PFSK-1 (cell line): ENCODE results near the gene TBC1D2.

ENCODE experiments used
- FOXP2 ChIP-seq: optimal IDR thresholded peaks from 2 replicates; pipeline ENCODE3; 2011; ENCODE audit warnings: borderline replicate concordance, control low read depth, inconsistent platforms; ENCODE audit not compliant: insufficient read depth; ENCODE audit errors: extremely low read length, extremely low read depth
- POLR2AphosphoS5 ChIP-seq: IDR thresholded peaks from 2 replicates; pipeline ENCODE4 v1.6.1; 2012; ENCODE audit warnings: low read depth, mild to moderate bottlenecking, control low read depth, low read length, moderate library complexity
- SIN3A ChIP-seq: IDR thresholded peaks from 2 replicates; pipeline ENCODE4 v1.6.1; 2012; ENCODE audit warnings: mild to moderate bottlenecking, low read length, moderate library complexity, borderline replicate concordance; ENCODE audit not compliant: insufficient read depth
- TAF1 ChIP-seq: IDR thresholded peaks from 2 replicates; pipeline ENCODE4 v1.6.1; 2012; ENCODE audit warnings: low read length, control low read depth, borderline replicate concordance; ENCODE audit not compliant: insufficient read depth
- TF ChIP-seq, protein P1 (sequence below), 2 experiments: IDR thresholded peaks; 2 replicates each; pipeline versions ENCODE4 v1.6.1 to v1.8.0; 2011 to 2012; ENCODE audit warnings: low read depth in 2 of 2, low read length in 2 of 2, control low read depth in 1 of 2, inconsistent platforms in 1 of 2, mild to moderate bottlenecking in 1 of 2, moderate library complexity in 1 of 2; ENCODE audit not compliant: insufficient read depth in 1 of 2

TBC1D2 gene

DNA sequence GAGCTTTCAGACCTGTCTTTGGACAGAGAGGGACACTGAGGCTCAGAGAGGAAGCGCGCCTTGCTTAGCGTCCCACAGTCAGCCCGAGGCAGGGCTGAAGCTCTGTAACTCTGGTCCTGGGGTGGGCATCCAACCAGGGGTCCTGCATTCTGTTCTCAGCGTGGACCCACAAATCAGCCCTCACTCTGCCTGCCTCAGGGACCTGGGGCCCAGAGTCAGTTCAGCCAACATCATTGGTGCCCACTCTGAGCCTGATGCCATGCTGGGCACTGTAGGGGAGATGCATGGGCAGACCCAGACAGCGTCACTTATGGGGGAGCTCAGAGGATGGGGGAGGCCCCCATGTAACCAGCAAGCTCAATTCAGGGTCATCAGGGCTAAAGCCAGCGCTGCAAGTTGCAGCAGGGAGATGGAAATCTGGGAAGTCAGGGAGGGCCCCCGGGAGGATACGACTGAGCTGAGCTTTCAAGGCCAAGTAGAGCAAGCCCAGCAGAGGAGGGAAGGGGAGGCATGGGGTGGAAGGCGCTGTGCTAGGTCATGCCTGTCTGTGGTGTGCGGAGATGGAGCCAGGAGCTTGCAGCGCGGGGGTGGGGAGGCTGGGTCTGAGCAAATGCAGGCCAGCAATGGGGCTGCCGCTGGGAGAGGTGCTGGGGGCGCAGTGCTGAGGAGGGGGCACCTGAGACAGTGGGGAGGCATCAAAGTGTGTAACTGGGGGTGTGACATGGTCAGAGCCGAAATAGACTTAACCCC lies 84.1 kb downstream of the TBC1D2 start:
- TF ChIP-seq POLR2AphosphoS5: no peak
- TF ChIP-seq TAF1: no peak
- no peak for TF ChIP-seq FOXP2
- TF ChIP-seq SIN3A: no peak
- TF ChIP-seq, protein P1, sequence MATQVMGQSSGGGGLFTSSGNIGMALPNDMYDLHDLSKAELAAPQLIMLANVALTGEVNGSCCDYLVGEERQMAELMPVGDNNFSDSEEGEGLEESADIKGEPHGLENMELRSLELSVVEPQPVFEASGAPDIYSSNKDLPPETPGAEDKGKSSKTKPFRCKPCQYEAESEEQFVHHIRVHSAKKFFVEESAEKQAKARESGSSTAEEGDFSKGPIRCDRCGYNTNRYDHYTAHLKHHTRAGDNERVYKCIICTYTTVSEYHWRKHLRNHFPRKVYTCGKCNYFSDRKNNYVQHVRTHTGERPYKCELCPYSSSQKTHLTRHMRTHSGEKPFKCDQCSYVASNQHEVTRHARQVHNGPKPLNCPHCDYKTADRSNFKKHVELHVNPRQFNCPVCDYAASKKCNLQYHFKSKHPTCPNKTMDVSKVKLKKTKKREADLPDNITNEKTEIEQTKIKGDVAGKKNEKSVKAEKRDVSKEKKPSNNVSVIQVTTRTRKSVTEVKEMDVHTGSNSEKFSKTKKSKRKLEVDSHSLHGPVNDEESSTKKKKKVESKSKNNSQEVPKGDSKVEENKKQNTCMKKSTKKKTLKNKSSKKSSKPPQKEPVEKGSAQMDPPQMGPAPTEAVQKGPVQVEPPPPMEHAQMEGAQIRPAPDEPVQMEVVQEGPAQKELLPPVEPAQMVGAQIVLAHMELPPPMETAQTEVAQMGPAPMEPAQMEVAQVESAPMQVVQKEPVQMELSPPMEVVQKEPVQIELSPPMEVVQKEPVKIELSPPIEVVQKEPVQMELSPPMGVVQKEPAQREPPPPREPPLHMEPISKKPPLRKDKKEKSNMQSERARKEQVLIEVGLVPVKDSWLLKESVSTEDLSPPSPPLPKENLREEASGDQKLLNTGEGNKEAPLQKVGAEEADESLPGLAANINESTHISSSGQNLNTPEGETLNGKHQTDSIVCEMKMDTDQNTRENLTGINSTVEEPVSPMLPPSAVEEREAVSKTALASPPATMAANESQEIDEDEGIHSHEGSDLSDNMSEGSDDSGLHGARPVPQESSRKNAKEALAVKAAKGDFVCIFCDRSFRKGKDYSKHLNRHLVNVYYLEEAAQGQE (IDR thresholded peaks at IDR 0.05; ENCODE audit: insufficient read depth in 1 of 2, low read depth in 2 of 2, low read length in 2 of 2): no peak

DNA sequence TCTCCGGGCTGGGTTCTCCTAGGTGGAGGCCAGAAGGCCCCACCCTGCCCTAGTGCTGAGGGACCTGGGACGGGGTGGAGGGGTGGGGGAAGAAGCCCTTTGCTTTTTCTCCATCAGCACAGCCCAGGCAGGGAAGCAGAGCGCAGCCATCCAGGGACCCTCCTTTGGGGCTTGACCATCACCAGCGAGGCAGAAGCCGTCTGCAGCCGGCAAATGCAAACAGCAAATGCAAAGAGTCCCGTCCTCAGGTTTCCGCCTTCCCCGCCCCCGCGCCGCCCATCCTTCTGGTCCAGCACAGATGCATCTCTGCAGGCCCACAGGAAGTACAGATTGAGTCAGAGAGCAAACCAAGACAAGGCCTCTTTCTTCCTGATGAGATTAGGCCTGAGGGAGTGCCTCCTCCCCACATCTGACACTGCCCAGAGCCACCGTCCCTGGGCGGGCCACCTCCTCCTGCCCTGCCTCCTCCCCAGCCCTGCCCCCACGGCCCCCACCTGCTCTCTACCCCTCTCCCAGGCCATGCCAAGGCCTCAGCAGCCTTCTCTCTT lies 86.4 kb downstream of the TBC1D2 start:
- TF ChIP-seq, protein P1 (IDR thresholded peaks at IDR 0.05; ENCODE audit: insufficient read depth in 1 of 2, low read depth in 2 of 2, low read length in 2 of 2): 0 out of 4 replicates have a peak, but pooled peaks of 1 of the 2 experiments have one; percentile 22
- TF ChIP-seq SIN3A: no peak
- no peak for TF ChIP-seq FOXP2

DNA sequence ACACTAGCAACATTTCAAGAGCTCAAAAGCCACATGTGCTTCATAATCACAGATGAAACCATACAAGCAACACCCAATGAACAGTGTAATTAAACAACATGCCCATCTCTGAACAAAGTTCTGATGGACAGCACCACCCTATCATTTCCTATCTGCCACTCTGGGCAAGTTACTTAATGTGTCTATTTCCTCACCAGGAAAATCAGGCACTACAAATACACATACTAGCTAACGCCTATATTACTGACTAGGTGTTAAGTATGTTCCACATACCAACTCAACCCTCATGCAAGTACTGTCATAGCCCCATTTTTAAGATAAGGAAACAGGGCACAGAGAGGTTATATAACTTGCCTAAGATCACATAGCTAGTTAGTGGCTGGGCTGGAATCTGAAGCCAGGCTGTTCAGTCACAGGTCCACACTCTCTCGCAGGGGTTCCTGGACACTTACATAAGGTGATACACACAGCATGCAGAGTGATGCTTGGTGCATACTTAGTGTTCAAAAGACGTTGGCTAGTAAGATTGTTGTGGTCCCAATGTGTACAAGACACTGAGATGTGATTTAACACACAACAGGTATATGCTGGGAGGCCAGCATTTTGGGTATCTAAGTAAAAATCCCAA lies 87.2 kb downstream of the TBC1D2 start:
- TF ChIP-seq SIN3A (no peak), POLR2AphosphoS5 (no peak), TAF1 (no peak), FOXP2 (no peak)
- TF ChIP-seq, protein P1 (IDR thresholded peaks at IDR 0.05; ENCODE audit: insufficient read depth in 1 of 2, low read depth in 2 of 2, low read length in 2 of 2): no peak

DNA sequence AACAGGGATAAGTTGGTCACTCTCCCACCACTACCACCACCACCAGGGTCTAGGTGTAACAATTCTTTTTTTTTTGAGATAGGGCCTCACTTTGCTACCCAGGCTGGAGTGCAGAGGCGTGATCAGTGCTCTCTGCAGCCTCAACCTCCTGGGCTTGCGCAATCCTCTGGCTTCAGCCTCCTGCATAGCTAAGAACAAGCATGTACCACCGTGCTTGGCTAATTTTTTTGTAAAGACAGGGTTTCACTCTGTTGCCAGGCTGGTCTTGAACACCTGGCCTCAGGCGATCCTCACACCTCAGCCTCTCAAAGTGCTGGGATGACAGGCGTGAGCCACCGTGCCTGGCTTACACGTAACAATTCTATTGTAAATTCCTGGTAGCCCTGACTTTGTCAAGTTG lies 90.5 kb downstream of the TBC1D2 start:
- TF ChIP-seq, protein P1 (IDR thresholded peaks at IDR 0.05; ENCODE audit: insufficient read depth in 1 of 2, low read depth in 2 of 2, low read length in 2 of 2): no peak
- TF ChIP-seq TAF1 (no peak), SIN3A (no peak), FOXP2 (no peak), POLR2AphosphoS5 (no peak)
